Coronary artery (tissue), 2 donors: ENCODE measurements around the gene TNFSF12.
A peak's percentile ranks its signal among the peaks of the same experiment; 100 is the strongest.

Experiments used
- DNase-seq: peaks from one replicate; pipeline ENCODE4 v3.0.0-alpha.2; 2017; ENCODE audit warnings: low spot score
- H3K27ac ChIP-seq, 2 donors: fragments of 200-600 bp; sonication (generic); one replicate each; pipeline ENCODE4 v1.5.1; 2016 to 2019
- H3K4me3 ChIP-seq: fragments of 200-600 bp; sonication (generic); 2 replicates; pipeline ENCODE4 v1.5.1; 2016; ENCODE audit warnings: mild to moderate bottlenecking, moderate library complexity
- TF ChIP-seq, protein P1 (sequence below): fragments of 200-600 bp; sonication (generic); IDR thresholded peaks from one replicate; pipeline ENCODE4 v1.5.1; 2019; ENCODE audit warnings: antibody characterized with exemption

The TNFSF12 gene, protein sequence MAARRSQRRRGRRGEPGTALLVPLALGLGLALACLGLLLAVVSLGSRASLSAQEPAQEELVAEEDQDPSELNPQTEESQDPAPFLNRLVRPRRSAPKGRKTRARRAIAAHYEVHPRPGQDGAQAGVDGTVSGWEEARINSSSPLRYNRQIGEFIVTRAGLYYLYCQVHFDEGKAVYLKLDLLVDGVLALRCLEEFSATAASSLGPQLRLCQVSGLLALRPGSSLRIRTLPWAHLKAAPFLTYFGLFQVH

GRCh38 chr17:7548585-7549400 lies at the start of gene TNFSF12:
Gene TNFSF12 (plus strand): TSS chr17:7549058. CDS start chr17:7549154, 96 bp downstream.
- H3K27ac ChIP-seq: peak within 1 kb of the TSS; percentile 93
- TF ChIP-seq, protein P1, sequence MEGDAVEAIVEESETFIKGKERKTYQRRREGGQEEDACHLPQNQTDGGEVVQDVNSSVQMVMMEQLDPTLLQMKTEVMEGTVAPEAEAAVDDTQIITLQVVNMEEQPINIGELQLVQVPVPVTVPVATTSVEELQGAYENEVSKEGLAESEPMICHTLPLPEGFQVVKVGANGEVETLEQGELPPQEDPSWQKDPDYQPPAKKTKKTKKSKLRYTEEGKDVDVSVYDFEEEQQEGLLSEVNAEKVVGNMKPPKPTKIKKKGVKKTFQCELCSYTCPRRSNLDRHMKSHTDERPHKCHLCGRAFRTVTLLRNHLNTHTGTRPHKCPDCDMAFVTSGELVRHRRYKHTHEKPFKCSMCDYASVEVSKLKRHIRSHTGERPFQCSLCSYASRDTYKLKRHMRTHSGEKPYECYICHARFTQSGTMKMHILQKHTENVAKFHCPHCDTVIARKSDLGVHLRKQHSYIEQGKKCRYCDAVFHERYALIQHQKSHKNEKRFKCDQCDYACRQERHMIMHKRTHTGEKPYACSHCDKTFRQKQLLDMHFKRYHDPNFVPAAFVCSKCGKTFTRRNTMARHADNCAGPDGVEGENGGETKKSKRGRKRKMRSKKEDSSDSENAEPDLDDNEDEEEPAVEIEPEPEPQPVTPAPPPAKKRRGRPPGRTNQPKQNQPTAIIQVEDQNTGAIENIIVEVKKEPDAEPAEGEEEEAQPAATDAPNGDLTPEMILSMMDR: no peak
- peak; percentile 78 for DNase-seq
- H3K4me3 ChIP-seq: peak within 1 kb of the TSS; percentile 75

DNA sequence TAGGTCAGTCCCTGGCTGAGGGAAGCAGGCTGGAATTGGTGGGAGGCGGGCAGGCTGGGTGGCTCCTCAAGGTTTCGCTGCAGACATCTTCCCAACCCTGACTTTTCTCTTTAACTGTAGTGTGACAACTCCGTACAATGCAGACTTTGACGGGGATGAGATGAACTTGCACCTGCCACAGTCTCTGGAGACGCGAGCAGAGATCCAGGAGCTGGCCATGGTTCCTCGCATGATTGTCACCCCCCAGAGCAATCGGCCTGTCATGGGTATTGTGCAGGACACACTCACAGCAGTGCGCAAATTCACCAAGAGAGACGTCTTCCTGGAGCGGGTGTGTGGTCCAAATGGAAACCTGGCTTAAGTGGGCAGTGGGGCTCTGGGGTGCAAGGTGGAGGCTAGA lies 49.7 kb upstream of the TNFSF12 start:
- Histone ChIP-seq H3K4me3 (no peak overlapping the region), H3K27ac (no peak overlapping the region)
- no peak for DNase-seq
- TF ChIP-seq, protein P1: no peak

DNA sequence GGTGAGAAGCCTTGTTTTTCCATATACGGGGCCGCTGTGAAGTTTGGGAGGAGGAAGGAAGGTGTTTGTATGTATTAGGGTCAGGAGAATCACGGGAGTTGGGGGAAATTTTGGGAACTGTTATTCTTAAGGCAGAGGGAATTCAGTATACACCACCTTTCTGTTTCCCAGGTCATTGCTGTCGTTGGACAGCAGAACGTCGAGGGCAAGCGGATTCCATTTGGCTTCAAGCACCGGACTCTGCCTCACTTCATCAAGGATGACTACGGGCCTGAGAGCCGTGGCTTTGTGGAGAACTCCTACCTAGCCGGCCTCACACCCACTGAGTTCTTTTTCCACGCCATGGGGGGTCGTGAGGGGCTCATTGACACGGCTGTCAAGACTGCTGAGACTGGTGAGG lies 47.1 kb upstream of the TNFSF12 start:
- no peak for DNase-seq
- Histone ChIP-seq H3K27ac (no peak overlapping the region), H3K4me3 (no peak overlapping the region)
- TF ChIP-seq, protein P1: no peak

DNA sequence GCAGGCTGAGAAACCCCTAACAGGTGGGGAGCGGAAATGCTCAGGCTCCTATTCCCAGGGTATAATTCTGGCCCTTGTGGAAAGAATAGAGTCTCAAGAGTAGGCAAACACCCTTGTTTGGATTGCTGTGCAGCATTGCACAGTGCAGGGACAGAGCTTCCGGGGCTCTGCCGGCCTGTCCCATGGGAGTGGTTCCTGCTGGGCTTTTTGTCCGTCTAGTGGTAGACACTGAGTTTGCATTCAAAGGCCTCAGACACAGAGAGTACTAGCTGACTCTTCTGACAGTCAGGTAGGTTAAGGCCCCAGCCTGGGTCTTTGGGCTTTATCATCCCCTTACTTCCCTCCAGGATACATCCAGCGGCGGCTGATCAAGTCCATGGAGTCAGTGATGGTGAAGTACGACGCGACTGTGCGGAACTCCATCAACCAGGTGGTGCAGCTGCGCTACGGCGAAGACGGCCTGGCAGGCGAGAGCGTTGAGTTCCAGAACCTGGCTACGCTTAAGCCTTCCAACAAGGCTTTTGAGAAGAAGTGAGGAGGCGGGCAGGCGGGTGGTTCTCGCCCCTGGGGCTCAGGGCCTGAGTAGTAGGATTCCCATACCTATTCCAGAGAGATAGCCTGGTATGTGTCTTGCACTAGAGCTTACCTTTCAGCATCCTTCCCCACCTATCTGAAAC lies 46.5 kb upstream of the TNFSF12 start:
- TF ChIP-seq, protein P1: no peak
- no peak overlapping the region for H3K27ac ChIP-seq
- H3K4me3 ChIP-seq: no peak overlapping the region
- no peak for DNase-seq

DNA sequence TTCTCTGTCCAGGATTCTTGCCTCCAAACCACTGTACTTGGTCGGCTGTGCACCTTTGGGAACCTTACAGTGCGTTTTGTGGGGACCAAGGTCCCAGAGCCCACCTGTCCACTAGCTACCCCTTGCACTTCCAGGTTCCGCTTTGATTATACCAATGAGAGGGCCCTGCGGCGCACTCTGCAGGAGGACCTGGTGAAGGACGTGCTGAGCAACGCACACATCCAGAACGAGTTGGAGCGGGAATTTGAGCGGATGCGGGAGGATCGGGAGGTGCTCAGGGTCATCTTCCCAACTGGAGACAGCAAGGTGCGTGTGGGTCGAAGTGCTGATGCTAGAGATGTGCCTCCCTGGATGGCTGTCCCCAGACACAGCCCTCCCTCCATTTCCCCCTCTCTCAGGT lies 45.9 kb upstream of the TNFSF12 start:
- TF ChIP-seq, protein P1: no peak
- Histone ChIP-seq H3K4me3 (no peak overlapping the region), H3K27ac (no peak overlapping the region)
- no peak for DNase-seq

DNA sequence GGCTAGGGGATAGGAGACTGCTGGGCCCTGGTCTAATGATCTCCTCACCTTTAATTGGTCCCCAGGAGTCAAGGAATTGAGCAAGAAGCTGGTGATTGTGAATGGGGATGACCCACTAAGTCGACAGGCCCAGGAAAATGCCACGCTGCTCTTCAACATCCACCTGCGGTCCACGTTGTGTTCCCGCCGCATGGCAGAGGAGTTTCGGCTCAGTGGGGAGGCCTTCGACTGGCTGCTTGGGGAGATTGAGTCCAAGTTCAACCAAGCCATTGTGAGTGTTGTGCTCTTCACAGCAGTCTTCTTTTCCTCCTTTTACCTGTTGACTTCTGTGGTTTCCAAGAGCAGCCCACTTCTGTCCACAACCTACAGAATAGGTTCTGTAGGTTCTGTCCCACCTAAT lies 45.3 kb upstream of the TNFSF12 start:
- TF ChIP-seq, protein P1: no peak
- no peak for DNase-seq
- no peak overlapping the region for H3K27ac ChIP-seq
- no peak overlapping the region for H3K4me3 ChIP-seq
